ENCODE measurements around the gene INMT.
A peak's percentile ranks its signal among the peaks of the same experiment; 100 is the strongest.

Gene INMT

GRCh38 chr7:30754315-30754877 lies 2.5 kb downstream of the INMT start:
- no peak for DNase-seq

- no peak for DNase-seq
These were observed 3.6 kb downstream of the INMT start for GRCh38 chr7:30755384-30756154.

GRCh38 chr7:30757342-30757692 lies 5.4 kb downstream of the INMT start:
- no peak for DNase-seq

- no peak for DNase-seq
These were observed 8.7 kb downstream of the INMT start for GRCh38 chr7:30760514-30761213.

DNA sequence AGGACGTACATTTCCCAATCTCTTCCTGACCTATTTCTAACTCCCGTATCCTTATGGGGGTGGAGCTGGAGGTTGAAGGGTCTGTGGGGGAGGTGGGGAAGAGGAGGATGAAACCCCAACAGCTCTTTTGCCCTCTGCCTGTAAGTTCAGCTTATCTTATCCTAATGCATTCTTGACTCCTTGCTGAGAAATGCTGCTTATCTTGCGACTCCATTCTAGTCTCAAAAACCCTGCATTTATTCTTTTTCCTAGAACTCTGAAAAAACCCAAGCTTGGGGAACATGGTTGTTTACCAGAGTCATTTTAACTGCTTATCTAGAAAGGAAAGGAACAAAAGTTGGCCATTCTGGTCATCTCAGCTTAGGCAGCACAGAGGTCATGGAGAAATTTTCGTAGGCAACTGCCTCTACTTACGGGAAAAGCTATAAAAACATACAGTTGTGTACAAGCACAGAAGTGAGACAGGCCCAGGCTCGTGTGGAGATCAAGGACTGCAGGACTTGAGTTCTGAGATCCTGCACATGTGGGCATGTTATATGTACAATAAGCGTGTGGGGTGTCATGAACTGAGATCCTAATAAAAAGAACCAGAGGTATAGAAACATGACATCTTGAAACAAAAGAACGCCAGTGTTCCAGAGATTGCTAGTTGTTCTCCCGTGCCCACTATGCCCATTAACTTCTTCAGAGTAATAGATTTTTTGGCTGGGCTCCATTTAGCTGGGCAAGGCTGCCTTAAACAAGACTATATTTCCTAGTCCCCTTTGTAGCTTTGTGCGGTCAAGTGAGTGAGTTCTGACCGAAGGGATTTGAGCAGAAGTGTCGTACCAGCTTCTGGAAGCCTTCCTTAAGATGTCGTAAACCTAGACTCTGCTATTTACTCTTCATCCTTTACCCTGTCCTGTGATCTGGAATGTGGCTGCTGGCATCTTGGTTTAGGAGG lies 9.6 kb downstream of the INMT start:
- DNase-seq, result peak; percentile 49

GRCh38 chr7:30764030-30764975 lies 12.4 kb downstream of the INMT start:
- no peak for DNase-seq

DNA sequence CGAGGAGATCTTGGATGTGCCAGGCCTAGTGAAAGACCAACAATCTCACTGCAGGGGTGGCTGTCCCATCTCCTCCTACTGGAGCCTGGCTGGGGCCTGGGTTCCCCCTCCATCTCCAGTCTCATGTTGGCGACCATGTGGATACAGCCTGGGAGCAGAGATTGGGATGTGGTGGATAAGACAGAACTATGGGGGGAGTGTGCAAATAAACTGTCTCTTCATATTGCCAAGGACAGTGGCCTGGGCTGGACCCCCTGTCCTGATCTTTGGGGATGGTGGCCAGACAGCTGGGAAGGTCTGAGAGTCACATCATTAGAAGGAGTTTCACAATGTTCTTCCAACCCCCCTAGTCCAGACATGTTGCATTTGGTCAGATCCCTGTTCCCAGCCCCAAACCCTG lies 13.5 kb downstream of the INMT start:
- no peak for DNase-seq

GRCh38 chr7:30770845-30771173 lies 18.9 kb downstream of the INMT start:
- DNase-seq, result no peak

DNA sequence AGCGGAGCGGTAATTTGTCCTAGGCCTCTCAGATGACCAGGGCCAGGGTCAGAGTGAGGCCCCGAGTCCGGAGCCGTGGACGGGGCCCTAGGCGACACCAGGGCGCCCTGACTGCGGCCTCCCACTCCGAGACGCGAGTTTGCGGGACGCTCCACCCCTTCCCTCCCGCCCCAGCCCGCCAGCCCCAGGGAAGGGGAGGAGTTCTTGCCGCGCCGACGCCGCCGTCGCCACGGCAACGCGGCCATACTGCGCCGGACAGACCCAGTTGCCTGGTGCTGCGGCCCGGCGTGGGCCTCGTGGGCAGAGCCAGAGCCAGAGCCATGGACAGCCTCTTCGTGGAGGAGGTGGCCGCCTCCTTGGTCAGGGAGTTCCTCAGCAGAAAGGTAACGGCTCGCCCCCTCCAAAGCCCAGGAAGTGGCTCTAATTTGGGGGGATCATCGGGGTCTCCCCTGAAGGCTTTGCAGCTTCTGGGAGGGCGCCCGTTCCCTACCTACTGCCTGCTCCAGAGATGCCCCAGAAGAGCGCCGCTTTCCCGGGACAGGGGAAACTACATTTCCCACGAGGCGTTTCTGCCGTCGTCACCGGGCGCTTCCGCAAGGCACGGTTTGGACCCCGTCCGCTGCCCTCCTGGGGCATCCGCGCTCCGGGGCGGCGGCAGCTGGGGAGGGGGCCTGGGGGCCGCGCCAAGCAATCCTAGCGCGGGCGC lies 19.4 kb downstream of the INMT start, which contains the start of gene MINDY4:
Gene MINDY4 (plus strand): TSS at position 244 of the 706 bp plus-strand sequence. CDS start 77 bp downstream, at position 321.
- no peak for DNase-seq

- DNase-seq, result no peak
These were observed 20.0 kb downstream of the INMT start for GRCh38 chr7:30771880-30772425.

- DNase-seq, result no peak
These were observed 21.0 kb downstream of the INMT start for GRCh38 chr7:30772984-30773383.

DNA sequence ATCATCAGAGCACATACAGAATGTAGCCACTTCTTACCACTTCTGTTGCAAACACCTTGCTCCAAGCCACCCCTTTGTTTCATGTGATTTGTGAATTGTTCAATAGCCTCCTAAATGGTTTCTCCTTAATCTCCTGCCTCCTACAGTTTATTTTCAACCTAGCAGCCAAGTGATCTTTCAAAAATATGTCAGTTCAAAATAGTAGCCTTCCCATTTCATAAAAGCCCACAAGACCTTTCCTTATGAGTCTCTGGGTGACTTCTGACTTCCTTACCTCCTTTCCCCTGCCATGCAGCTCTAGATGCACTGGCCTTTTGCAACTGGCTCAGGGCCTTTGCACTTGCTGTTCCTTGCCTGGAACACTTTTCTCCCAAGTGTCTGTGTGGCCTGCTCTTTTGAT lies 24.1 kb downstream of the INMT start:
- no peak for DNase-seq

DNA sequence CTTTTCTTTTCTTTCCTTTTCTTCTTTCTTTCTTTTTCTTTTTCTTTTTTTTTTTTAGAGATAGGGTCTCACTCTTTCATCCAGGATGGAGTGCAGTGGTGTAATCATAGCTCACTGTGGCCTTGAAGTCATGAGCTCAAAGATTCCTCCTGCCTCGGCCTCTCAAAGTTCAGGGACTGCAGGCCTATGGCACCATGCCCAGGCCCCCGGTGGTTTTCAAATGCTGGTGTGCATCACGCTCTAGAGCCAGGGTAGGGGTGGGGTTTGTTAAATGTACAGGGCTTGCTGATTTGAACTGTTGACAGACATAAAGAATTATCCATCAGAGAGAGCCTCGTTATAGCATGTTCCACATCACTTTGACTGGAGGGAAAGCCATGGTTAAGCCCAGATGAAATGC lies 25.0 kb downstream of the INMT start:
- no peak for DNase-seq

GRCh38 chr7:30778255-30779025 lies 26.5 kb downstream of the INMT start:
- DNase-seq, result no peak

- DNase-seq, result no peak
These were observed 27.6 kb downstream of the INMT start for GRCh38 chr7:30779574-30779973.

- DNase-seq, result no peak
These were observed 29.0 kb downstream of the INMT start for GRCh38 chr7:30780941-30781340.

DNA sequence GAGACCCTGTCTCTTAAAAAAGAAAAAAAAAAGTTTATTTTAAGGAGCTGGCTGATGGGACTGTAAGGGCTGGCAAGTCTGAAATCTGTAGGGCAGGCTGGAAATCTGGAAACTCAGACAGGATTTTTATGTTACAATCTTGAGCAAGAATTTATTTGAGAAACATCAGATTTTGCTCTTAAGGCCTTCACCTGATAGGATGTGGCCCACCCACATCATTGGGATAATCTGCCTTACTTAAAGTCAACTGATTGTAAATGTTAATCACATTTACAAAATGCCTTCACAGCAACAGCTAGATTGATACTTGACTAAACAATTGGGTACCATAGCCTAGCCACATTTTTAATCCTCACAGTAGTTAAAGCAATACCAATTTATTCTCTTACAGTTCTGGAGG lies 30.8 kb downstream of the INMT start:
- DNase-seq, result no peak

DNA sequence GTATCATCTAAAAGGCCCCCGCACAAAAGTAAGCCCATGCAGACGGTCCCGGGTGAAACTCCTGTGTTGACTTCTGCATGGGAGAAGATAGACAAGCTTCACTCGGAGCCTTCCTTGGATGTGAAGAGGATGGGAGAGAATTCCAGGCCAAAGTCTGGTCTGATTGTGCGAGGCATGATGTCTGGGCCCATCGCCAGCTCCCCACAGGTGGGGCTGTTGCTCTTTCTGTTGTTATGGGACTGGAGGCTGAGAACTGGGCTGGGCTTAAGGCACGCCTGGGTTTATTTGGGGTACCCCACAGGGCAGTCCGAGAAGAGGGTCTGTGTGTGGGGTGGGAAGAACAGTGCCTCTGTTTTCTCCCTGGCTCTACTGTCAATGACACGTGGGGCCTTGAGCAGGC lies 33.9 kb downstream of the INMT start:
- no peak for DNase-seq

DNA sequence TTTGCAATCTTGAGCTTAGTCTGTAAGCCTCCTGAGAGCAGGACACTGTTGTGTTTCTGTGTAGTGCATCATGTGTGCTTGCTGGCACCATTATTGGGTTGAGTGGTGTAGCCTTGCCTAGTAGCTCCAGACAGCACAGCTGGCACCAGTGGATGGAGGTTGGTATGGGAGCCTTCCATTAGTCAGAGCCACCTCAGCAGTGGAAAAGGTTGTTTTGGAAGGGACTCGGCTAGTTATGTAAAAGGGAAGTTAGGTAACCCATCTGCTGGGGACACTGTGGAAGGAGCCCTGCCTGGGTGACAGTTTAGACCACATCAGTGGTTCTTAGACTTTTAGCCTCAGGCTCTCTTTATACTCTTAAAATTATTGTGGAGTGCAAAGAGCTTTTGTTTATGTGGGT lies 35.6 kb downstream of the INMT start:
- no peak for DNase-seq

GRCh38 chr7:30788640-30789333 lies 36.9 kb downstream of the INMT start:
- DNase-seq, result no peak
